Parathyroid adenoma (tissue), 2 donors: ENCODE data around the gene ATN1.
A peak's percentile ranks its signal among the peaks of the same experiment; 100 is the strongest.

Source experiments
- H2AFZ ChIP-seq: fragments of 300-600 bp; sonication (generic); one replicate; pipeline ENCODE4 v1.7.0; 2017; ENCODE audit warnings: antibody characterized with exemption, mild to moderate bottlenecking
- H3K27ac ChIP-seq: fragments of 300-600 bp; sonication (generic); one replicate; pipeline ENCODE4 v1.7.0; 2017
- H3K27me3 ChIP-seq: fragments of 300-600 bp; sonication (generic); one replicate; pipeline ENCODE4 v1.7.0; 2017; ENCODE audit warnings: low read length; ENCODE audit not compliant: control insufficient read depth, insufficient read depth
- H3K36me3 ChIP-seq: fragments of 300-600 bp; sonication (generic); one replicate; pipeline ENCODE4 v1.7.0; 2017; ENCODE audit warnings: low read length; ENCODE audit not compliant: control insufficient read depth, insufficient read depth
- H3K4me1 ChIP-seq: fragments of 300-600 bp; sonication (generic); one replicate; pipeline ENCODE4 v1.7.0; 2017; ENCODE audit warnings: control low read depth
- H3K4me2 ChIP-seq: fragments of 300-600 bp; sonication (generic); one replicate; pipeline ENCODE4 v1.7.0; 2017; ENCODE audit warnings: low read length
- H3K4me3 ChIP-seq: fragments of 300-600 bp; sonication (generic); one replicate; pipeline ENCODE4 v1.7.0; 2017; ENCODE audit warnings: low read depth, low read length
- H3K79me2 ChIP-seq: fragments of 300-600 bp; sonication (generic); one replicate; pipeline ENCODE4 v1.7.0; 2017; ENCODE audit warnings: control low read depth
- H3K9ac ChIP-seq: fragments of 300-600 bp; sonication (generic); one replicate; pipeline ENCODE4 v1.7.0; 2017; ENCODE audit warnings: mild to moderate bottlenecking
- H3K9me3 ChIP-seq: fragments of 300-600 bp; sonication (generic); one replicate; pipeline ENCODE4 v1.7.0; 2017; ENCODE audit warnings: low read length; ENCODE audit not compliant: control insufficient read depth
- CTCF ChIP-seq: fragments of 300-600 bp; sonication (generic); IDR thresholded peaks from one replicate; pipeline ENCODE4 v1.7.0; 2017; ENCODE audit warnings: antibody characterized with exemption, mild to moderate bottlenecking
- donor health status: primary hyperparathyroidism.

ATN1 gene

GRCh38 chr12:6923851-6924250 is 3.9 kb upstream of the ATN1 start:
- Histone ChIP-seq H3K9me3 (no peaks in the 10 kb centered on the region), H3K9ac (no peak overlapping the region), H3K4me3 (no peak overlapping the region), H3K4me1 (peaks cover 27% of the 10 kb centered on the region), H3K27ac (peak overlapping the region; percentile 91), H2AFZ (no peak overlapping the region), H3K27me3 (no peaks in the 10 kb centered on the region), H3K4me2 (no peak overlapping the region), H3K79me2 (peaks cover 10% of the 10 kb centered on the region), H3K36me3 (no peaks in the 10 kb centered on the region)
- TF ChIP-seq CTCF: no peak

GRCh38 chr12:6925239-6925539 is 2.6 kb upstream of the ATN1 start:
- TF ChIP-seq CTCF: no peak
- Histone ChIP-seq H3K36me3 (no peaks in the 10 kb centered on the region), H3K9ac (no peak overlapping the region), H2AFZ (no peak overlapping the region), H3K27ac (peak overlapping the region; percentile 91), H3K9me3 (no peaks in the 10 kb centered on the region), H3K4me3 (no peak overlapping the region), H3K27me3 (no peaks in the 10 kb centered on the region), H3K4me1 (peaks cover 32% of the 10 kb centered on the region), H3K4me2 (peak overlapping the region; percentile 79), H3K79me2 (peaks cover 21% of the 10 kb centered on the region)

GRCh38 chr12:6925540-6926279 is 2.0 kb upstream of the ATN1 start:
- H3K4me1 ChIP-seq: peaks cover 34% of the 10 kb centered on the region

GRCh38 chr12:6928022-6928702 is 403 bp downstream of the ATN1 start:
- H3K36me3 ChIP-seq: no peaks in the 10 kb centered on the region
- H3K27me3 ChIP-seq: no peaks in the 10 kb centered on the region
- peak overlapping the region; percentile 98 for H3K9ac ChIP-seq
- H3K4me2 ChIP-seq: peak overlapping the region; percentile 66
- peak overlapping the region; percentile 90 for H3K27ac ChIP-seq
- peak overlapping the region; percentile 83 for H3K4me3 ChIP-seq
- peak overlapping the region; percentile 57 for H2AFZ ChIP-seq
- H3K9me3 ChIP-seq: no peaks in the 10 kb centered on the region
- H3K79me2 ChIP-seq: peaks cover 30% of the 10 kb centered on the region
- H3K4me1 ChIP-seq: peaks cover 44% of the 10 kb centered on the region
- TF ChIP-seq CTCF: no peak

More at GRCh38 chr12:6925540-6926279, 2.0 kb upstream of the ATN1 start:
- peak overlapping the region; percentile 90 for H2AFZ ChIP-seq
- peak overlapping the region; percentile 79 for H3K4me2 ChIP-seq
- no peaks in the 10 kb centered on the region for H3K9me3 ChIP-seq
- no peaks in the 10 kb centered on the region for H3K27me3 ChIP-seq
- no peak for TF ChIP-seq CTCF
- peak overlapping the region; percentile 80 for H3K4me3 ChIP-seq
- peak overlapping the region; percentile 91 for H3K27ac ChIP-seq
- H3K9ac ChIP-seq: peak overlapping the region; percentile 35
- H3K79me2 ChIP-seq: peaks cover 24% of the 10 kb centered on the region
- no peaks in the 10 kb centered on the region for H3K36me3 ChIP-seq
